HG02642 (cell line): ENCODE data around the gene PAK2.
"Not testable (repeated sequence)": the region's sequence is repeated elsewhere in the genome, so short reads cannot be mapped to it uniquely, and the experiment has no call there.

Experiments used
- ATAC-seq: cut with Tn5 transposase; IDR thresholded peaks from one replicate; pipeline ENCODE4 v1.9.1; 2021; ENCODE audit warnings: mild to moderate bottlenecking; ENCODE audit not compliant: unreplicated experiment, poor library complexity

The PAK2 gene

GRCh38 chr3:196777836-196778235 is 38.2 kb downstream of the PAK2 start:
- ATAC-seq: no peak

GRCh38 chr3:196778755-196779154 is 39.1 kb downstream of the PAK2 start:
- no peak for ATAC-seq

GRCh38 chr3:196782511-196782910 is 42.9 kb downstream of the PAK2 start:
- ATAC-seq: no peak

GRCh38 chr3:196788528-196788927 is 48.9 kb downstream of the PAK2 start:
- no peak for ATAC-seq

GRCh38 chr3:196789885-196790359 is 50.3 kb downstream of the PAK2 start:
- no peak for ATAC-seq

GRCh38 chr3:196790636-196791035 is 51.0 kb downstream of the PAK2 start:
- ATAC-seq: no peak

- no peak for ATAC-seq
Measured at GRCh38 chr3:196792771-196793170, 53.1 kb downstream of the PAK2 start.

GRCh38 chr3:196793246-196793645 is 53.6 kb downstream of the PAK2 start:
- ATAC-seq: no peak

GRCh38 chr3:196794467-196794866 is 54.8 kb downstream of the PAK2 start:
- ATAC-seq: no peak

- no peak for ATAC-seq
Measured at GRCh38 chr3:196796317-196796716, 56.7 kb downstream of the PAK2 start.

GRCh38 chr3:196800742-196801434 is 61.2 kb downstream of the PAK2 start:
- no peak for ATAC-seq

- no peak for ATAC-seq
Measured at GRCh38 chr3:196803891-196804468, 64.3 kb downstream of the PAK2 start.

- ATAC-seq: no peak
Measured at GRCh38 chr3:196804773-196805172, 65.1 kb downstream of the PAK2 start.

GRCh38 chr3:196810963-196811581 is 71.4 kb downstream of the PAK2 start:
- no peak for ATAC-seq

- no peak for ATAC-seq
Measured at GRCh38 chr3:196812853-196813252, 73.2 kb downstream of the PAK2 start.

GRCh38 chr3:196813903-196814302 is 74.2 kb downstream of the PAK2 start:
- no peak for ATAC-seq

- ATAC-seq: no peak
Measured at GRCh38 chr3:196821806-196822355, 82.2 kb downstream of the PAK2 start.

- not testable (repeated sequence) for ATAC-seq
Measured at GRCh38 chr3:196829651-196830050, 90.0 kb downstream of the PAK2 start.

GRCh38 chr3:196835086-196835485 is 95.4 kb downstream of the PAK2 start:
- no peak for ATAC-seq

GRCh38 chr3:196836626-196837025 is 97.0 kb downstream of the PAK2 start:
- ATAC-seq: not testable (repeated sequence)

- ATAC-seq: no peak
Measured at GRCh38 chr3:196837819-196838420, 98.3 kb downstream of the PAK2 start.
